ENCODE results near the gene CTNS. TPM values are rescaled to one million over a fixed set of nuclear protein-coding genes. Genes with fewer than 3 reads are reported as not detected.
A peak's percentile ranks its signal among the peaks of the same experiment; 100 is the strongest.

The CTNS gene
- total RNA-seq, 4 donors from 2014 or later: 15.0 to 141 (median 60.2) TPM

GRCh38 chr17:3666516-3666915 is 30.0 kb downstream of the CTNS start:
- intact Hi-C loops (cut with DNase I; ENCODE audit: low total_unique reads) (loop anchor here (10.0 kb wide), 1 partner anchor 132 kb away; no protein-coding TSS in a partner anchor), in situ Hi-C loops (cut with MboI; ENCODE audit: low sequenced_read_pairs in 4 of 4) (no loop called here)
- H3K27me3 ChIP-seq: no peaks in the 10 kb centered on the region
- H3K4me3 ChIP-seq: no peak overlapping the region
- no peak for TF ChIP-seq CTCF (IDR thresholded peaks at IDR 0.05 in 4 of 5, conservative IDR thresholded peaks at IDR 0.05 in 1 of 5)
- TF ChIP-seq POLR2A (IDR thresholded peaks at IDR 0.05): no peak
- H3K27ac ChIP-seq: peak overlapping the region; percentile 93 to 97 (median 96)
- no peak for DNase-seq
- no peak for ATAC-seq
- H3K36me3 ChIP-seq: peaks cover 0 to 25% of the 10 kb centered on the region in 2 donors
- H3K9me3 ChIP-seq: no peaks in the 10 kb centered on the region
- peaks cover 36 to 37% of the 10 kb centered on the region in 2 donors for H3K4me1 ChIP-seq

- in situ Hi-C loops (cut with MboI; ENCODE audit: low sequenced_read_pairs in 4 of 4): no loop called here
- Histone ChIP-seq H3K36me3 (peaks cover 0 to 22% of the 10 kb centered on the region in 2 donors), H3K27me3 (no peaks in the 10 kb centered on the region), H3K9me3 (no peaks in the 10 kb centered on the region), H3K4me1 (peaks cover 36 to 37% of the 10 kb centered on the region in 2 donors), H3K27ac (peak overlapping the region; percentile 93 to 97 (median 96)), H3K4me3 (peak overlapping the region; percentile 80 to 100 (median 92))
- ATAC-seq (peak; percentile 62), DNase-seq (peak; percentile 73 to 81)
- no peak for TF ChIP-seq CTCF (IDR thresholded peaks at IDR 0.05 in 4 of 5, conservative IDR thresholded peaks at IDR 0.05 in 1 of 5)
- no peak for TF ChIP-seq POLR2A (IDR thresholded peaks at IDR 0.05)
- intact Hi-C loops (cut with DNase I; ENCODE audit: low total_unique reads): loop anchor here (1.0 to 10.0 kb wide), 2 partner anchors 31 to 133 kb away; partner anchors contain the start of genes CTNS and SHPK
These were observed 31.1 kb downstream of the CTNS start for GRCh38 chr17:3667366-3668278.

- Histone ChIP-seq H3K36me3 (peaks cover 0 to 13% of the 10 kb centered on the region in 2 donors), H3K4me3 (peak within 1 kb of the TSS; percentile 80 to 100 (median 95)), H3K27me3 (no peaks in the 10 kb centered on the region), H3K4me1 (peaks cover 36 to 37% of the 10 kb centered on the region in 2 donors), H3K9me3 (no peaks in the 10 kb centered on the region), H3K27ac (peak within 1 kb of the TSS; percentile 93 to 97 (median 96))
- in situ Hi-C loops (cut with MboI; ENCODE audit: low sequenced_read_pairs in 4 of 4): no loop called here
- DNase-seq (peak; percentile 98), ATAC-seq (peak; percentile 80 to 89)
- intact Hi-C loops (cut with DNase I; ENCODE audit: low total_unique reads): loop anchor here (1.0 to 10.0 kb wide), 2 partner anchors 32 to 134 kb away; partner anchors contain the start of genes CTNS and SHPK
- TF ChIP-seq CTCF (IDR thresholded peaks at IDR 0.05 in 4 of 5, conservative IDR thresholded peaks at IDR 0.05 in 1 of 5): no peak
- peak; percentile 95 to 99 for TF ChIP-seq POLR2A (IDR thresholded peaks at IDR 0.05)
These were observed 31.9 kb downstream of the CTNS start, which contains the start of the genes EMC6 and TAX1BP3 for GRCh38 chr17:3668279-3669084. Gene EMC6, plus strand, starts transcription at chr17:3668812. Its CDS starts 335 bp downstream, at chr17:3669147. Gene TAX1BP3, minus strand, starts transcription at chr17:3668578. Its CDS starts 52 bp downstream, at chr17:3668526.

- peaks cover 36 to 37% of the 10 kb centered on the region in 2 donors for H3K4me1 ChIP-seq
These were observed 32.5 kb downstream of the CTNS start for GRCh38 chr17:3669085-3669347.

More at GRCh38 chr17:3669085-3669347, 32.5 kb downstream of the CTNS start:
- Histone ChIP-seq H3K9me3 (no peaks in the 10 kb centered on the region), H3K27ac (peak overlapping the region; percentile 93 to 97 (median 96)), H3K36me3 (peaks cover 0 to 9% of the 10 kb centered on the region in 2 donors), H3K27me3 (no peaks in the 10 kb centered on the region), H3K4me3 (peak overlapping the region; percentile 80 to 100 (median 95))
- intact Hi-C loops (cut with DNase I; ENCODE audit: low total_unique reads): loop anchor here (10.0 kb wide), 1 partner anchor 134 kb away; no protein-coding TSS in a partner anchor
- ATAC-seq (peak in 1 of 2 donors; percentile 4), DNase-seq (no peak)
- in situ Hi-C loops (cut with MboI; ENCODE audit: low sequenced_read_pairs in 4 of 4): no loop called here
- TF ChIP-seq POLR2A (IDR thresholded peaks at IDR 0.05) (no peak), CTCF (IDR thresholded peaks at IDR 0.05 in 4 of 5, conservative IDR thresholded peaks at IDR 0.05 in 1 of 5) (peak in 1 of 5 experiments; percentile 7)
